SU-DHL-6 (cell line): ENCODE data around the gene SPSB1.

Source experiments
- H2AFZ ChIP-seq: fragments of 200-600 bp; sonication (generic); 2 replicates; pipeline ENCODE4 v1.6.1; 2014; ENCODE audit warnings: low read depth, mild to moderate bottlenecking, moderate library complexity, mixed read lengths, antibody characterized with exemption, low read length; ENCODE audit not compliant: severe bottlenecking
- H3F3A ChIP-seq: fragments of 200-600 bp; shearing (Covaris generic); 2 replicates; pipeline ENCODE4 v1.6.0; 2016; ENCODE audit warnings: antibody characterized with exemption, mild to moderate bottlenecking; ENCODE audit not compliant: insufficient read depth
- H3K27ac ChIP-seq: fragments of 200-600 bp; sonication (generic); 2 replicates; pipeline ENCODE4 v1.5.1; 2016; ENCODE audit warnings: low read depth, mild to moderate bottlenecking, low read length, moderate library complexity, mixed read lengths
- H3K27me3 ChIP-seq: fragments of 200-600 bp; sonication (generic), shearing (Covaris generic); 2 replicates; pipeline ENCODE4 v1.6.0; 2014; ENCODE audit warnings: mild to moderate bottlenecking, low read length
- H3K36me3 ChIP-seq: fragments of 200-600 bp; sonication (generic); 2 replicates; pipeline ENCODE4 v1.6.1; 2014; ENCODE audit warnings: mild to moderate bottlenecking, low read length, mixed read lengths
- H3K4me2 ChIP-seq: fragments of 300-600, 200-600 bp; shearing (Covaris generic), sonication (generic); 2 replicates; pipeline ENCODE4 v1.6.0; 2014; ENCODE audit warnings: low read length, low read depth, mild to moderate bottlenecking; ENCODE audit not compliant: poor library complexity, severe bottlenecking
- H3K4me3 ChIP-seq: fragments of 200-600 bp; sonication (generic); 2 replicates; pipeline ENCODE4 v1.5.1; 2014; ENCODE audit warnings: antibody characterized with exemption, low read length, mild to moderate bottlenecking, mixed read lengths; ENCODE audit not compliant: insufficient read depth, poor library complexity, severe bottlenecking
- H3K79me2 ChIP-seq: fragments of 200-600 bp; sonication (generic); 2 replicates; pipeline ENCODE4 v1.6.1; 2014; ENCODE audit warnings: mild to moderate bottlenecking, low read length, moderate library complexity; ENCODE audit not compliant: insufficient read depth
- H3K9ac ChIP-seq: fragments of 200-600 bp; sonication (generic); 2 replicates; pipeline ENCODE4 v1.7.0; 2014; ENCODE audit warnings: mild to moderate bottlenecking, low read length
- H3K9me2 ChIP-seq: fragments of 200-600 bp; sonication (generic); replicated peaks from 2 replicates; pipeline ENCODE4 v1.6.1; 2014; ENCODE audit warnings: low read length; ENCODE audit not compliant: insufficient read depth
- H3K9me3 ChIP-seq: fragments of 200-600 bp; sonication (generic); 2 replicates; pipeline ENCODE4 v1.6.1; 2014; ENCODE audit warnings: low read length, mixed read lengths; ENCODE audit not compliant: insufficient read depth
- H4K20me1 ChIP-seq: fragments of 200-600 bp; sonication (generic); 2 replicates; pipeline ENCODE4 v1.6.1; 2014; ENCODE audit warnings: low read depth, mild to moderate bottlenecking, antibody characterized with exemption, low read length, moderate library complexity, mixed read lengths
- EZH2phosphoT487 ChIP-seq: fragments of 200-600 bp; sonication (generic), shearing (Covaris generic); conservative IDR thresholded peaks from 2 replicates; pipeline ENCODE4 v1.6.1; 2018; ENCODE audit warnings: mild to moderate bottlenecking, antibody characterized with exemption, low read length, moderate library complexity, mixed read lengths
- TF ChIP-seq, protein P1 (sequence below): fragments of 200-600 bp; sonication (generic); IDR thresholded peaks from one replicate; pipeline ENCODE4 v1.5.1; 2017; ENCODE audit warnings: antibody characterized with exemption, mild to moderate bottlenecking, low read length, moderate library complexity; ENCODE audit not compliant: insufficient read depth, poor library complexity, severe bottlenecking

SPSB1 gene

DNA sequence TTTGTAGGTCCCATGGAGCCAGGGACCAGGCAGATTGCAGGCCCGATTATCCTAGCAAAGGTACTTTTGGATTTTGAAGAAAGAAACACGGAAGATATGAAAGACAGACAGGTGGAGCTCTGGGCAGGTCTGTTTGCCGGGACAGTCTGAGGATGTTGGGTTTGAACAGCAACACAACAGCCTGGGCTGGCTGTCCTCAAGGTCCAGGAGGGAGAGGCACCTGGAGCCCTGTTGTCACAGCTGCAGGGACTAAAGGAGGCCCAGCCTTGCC, 43.5 kb upstream of the SPSB1 start:
- no peaks in the 10 kb centered on the region for H4K20me1 ChIP-seq
- TF ChIP-seq, protein P1, sequence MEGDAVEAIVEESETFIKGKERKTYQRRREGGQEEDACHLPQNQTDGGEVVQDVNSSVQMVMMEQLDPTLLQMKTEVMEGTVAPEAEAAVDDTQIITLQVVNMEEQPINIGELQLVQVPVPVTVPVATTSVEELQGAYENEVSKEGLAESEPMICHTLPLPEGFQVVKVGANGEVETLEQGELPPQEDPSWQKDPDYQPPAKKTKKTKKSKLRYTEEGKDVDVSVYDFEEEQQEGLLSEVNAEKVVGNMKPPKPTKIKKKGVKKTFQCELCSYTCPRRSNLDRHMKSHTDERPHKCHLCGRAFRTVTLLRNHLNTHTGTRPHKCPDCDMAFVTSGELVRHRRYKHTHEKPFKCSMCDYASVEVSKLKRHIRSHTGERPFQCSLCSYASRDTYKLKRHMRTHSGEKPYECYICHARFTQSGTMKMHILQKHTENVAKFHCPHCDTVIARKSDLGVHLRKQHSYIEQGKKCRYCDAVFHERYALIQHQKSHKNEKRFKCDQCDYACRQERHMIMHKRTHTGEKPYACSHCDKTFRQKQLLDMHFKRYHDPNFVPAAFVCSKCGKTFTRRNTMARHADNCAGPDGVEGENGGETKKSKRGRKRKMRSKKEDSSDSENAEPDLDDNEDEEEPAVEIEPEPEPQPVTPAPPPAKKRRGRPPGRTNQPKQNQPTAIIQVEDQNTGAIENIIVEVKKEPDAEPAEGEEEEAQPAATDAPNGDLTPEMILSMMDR: no peak
- no peak for TF ChIP-seq EZH2phosphoT487
- H2AFZ ChIP-seq: no peak overlapping the region
- no peak overlapping the region for H3K4me2 ChIP-seq
- no peak overlapping the region for H3K4me3 ChIP-seq
- H3K27me3 ChIP-seq: no peaks in the 10 kb centered on the region
- H3K79me2 ChIP-seq: no peaks in the 10 kb centered on the region
- H3K9me2 ChIP-seq: no peaks in the 10 kb centered on the region
- H3K9ac ChIP-seq: no peak overlapping the region
- no peaks in the 10 kb centered on the region for H3K9me3 ChIP-seq
- H3F3A ChIP-seq: no peaks in the 10 kb centered on the region
- no peak overlapping the region for H3K27ac ChIP-seq
- no peaks in the 10 kb centered on the region for H3K36me3 ChIP-seq

DNA sequence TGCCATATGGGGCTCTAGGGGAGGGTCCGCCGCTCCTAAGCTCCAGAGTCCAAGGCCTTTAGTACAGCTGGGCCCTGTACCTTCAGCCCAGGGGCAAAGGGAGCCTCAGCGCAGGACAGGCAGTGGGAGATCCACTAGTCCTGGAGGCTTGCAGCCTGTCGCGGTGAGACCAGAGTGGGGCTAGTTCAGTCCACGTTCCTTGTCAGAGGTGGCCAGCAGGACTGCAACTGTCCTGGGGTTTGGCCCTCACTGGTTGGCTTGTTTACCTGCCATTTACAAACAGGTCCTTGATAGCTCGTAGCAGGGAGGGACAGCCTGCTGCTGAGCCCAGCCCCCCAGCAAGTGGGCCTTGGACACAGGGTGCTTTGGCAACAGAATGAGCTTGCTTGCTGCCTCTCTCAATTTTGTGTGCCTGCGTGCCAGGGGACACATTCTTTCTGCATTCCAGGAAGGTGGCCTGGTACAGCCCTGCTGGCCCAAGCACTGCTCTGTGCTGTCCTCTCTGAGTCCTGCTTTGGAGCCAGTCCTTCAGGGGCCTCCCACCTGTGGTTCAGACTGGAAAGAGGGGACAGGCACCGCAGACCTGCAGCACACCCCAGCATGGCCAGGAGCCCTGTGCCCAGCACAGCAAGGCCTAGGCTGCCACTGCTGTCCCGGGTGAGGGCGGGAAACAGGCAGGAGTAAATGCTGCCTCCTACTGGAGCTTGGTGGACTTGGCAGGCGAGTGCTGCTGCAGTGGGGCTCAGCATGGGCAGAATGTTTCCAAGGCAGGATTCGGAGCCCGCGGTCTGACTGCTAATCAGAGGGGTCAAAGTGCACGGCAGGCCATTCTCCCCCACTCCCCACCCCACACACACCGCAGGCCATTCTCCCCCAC, 42.9 kb upstream of the SPSB1 start:
- H2AFZ ChIP-seq: no peak overlapping the region
- H3K4me2 ChIP-seq: no peak overlapping the region
- no peaks in the 10 kb centered on the region for H3K79me2 ChIP-seq
- no peaks in the 10 kb centered on the region for H3K9me3 ChIP-seq
- H3K27me3 ChIP-seq: no peaks in the 10 kb centered on the region
- no peaks in the 10 kb centered on the region for H3K9me2 ChIP-seq
- TF ChIP-seq EZH2phosphoT487: no peak
- TF ChIP-seq, protein P1: no peak
- H3K9ac ChIP-seq: no peak overlapping the region
- no peak overlapping the region for H3K27ac ChIP-seq
- H4K20me1 ChIP-seq: no peaks in the 10 kb centered on the region
- no peak overlapping the region for H3K4me3 ChIP-seq
- no peaks in the 10 kb centered on the region for H3F3A ChIP-seq
- H3K36me3 ChIP-seq: no peaks in the 10 kb centered on the region

DNA sequence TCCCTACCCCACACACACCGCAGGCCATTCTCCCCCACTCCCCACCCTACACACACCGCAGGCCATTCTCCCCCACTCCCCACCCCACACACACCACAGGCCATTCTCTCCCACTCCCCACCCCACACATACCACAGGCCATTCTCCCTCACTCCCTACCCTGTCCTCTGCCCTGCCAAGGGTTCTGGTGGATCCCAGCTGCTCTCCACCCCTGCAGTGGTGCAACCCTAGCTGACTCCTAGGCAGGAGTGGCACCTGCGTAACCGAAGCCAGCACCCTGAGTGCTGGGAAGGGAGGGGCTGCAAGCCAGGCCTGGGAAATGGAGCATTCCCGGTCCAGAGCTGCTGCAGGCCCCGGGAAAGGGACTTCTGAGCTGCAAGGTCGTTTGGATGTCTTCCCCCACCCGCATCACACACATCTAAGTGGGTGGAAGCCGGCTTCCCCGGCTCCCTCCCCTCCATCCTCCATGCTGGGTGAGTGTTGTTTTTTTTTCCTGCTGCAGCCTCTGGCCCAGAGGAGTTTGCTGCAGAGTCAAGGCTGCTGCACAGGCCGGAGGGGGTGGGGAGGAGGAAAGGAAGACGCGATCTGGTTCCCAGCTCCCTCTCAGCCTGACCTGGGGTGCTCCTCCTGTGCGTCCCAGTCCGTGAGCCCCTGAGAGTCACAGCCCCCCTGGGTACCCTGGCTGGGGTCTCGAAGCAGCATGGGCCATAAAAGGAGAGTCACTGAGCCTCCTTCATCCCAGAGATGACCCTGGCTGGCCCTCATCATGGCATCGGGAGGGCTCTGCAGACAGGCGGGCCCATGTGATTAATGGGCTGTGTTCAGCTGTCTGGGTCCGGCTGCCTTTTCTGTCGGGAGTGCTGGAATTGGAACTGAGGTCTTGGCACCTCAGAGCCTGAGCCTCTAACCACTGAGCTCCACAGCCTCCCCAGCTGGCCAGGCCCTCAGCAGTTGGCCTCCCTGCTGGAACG, 42.0 kb upstream of the SPSB1 start:
- Histone ChIP-seq H2AFZ (no peak overlapping the region), H3K36me3 (no peaks in the 10 kb centered on the region), H3K9ac (no peak overlapping the region), H3K79me2 (no peaks in the 10 kb centered on the region), H4K20me1 (no peaks in the 10 kb centered on the region), H3K4me3 (no peak overlapping the region), H3K4me2 (no peak overlapping the region), H3K9me2 (no peaks in the 10 kb centered on the region), H3K27me3 (no peaks in the 10 kb centered on the region), H3K9me3 (no peaks in the 10 kb centered on the region), H3K27ac (no peak overlapping the region), H3F3A (no peaks in the 10 kb centered on the region)
- no peak for TF ChIP-seq EZH2phosphoT487
- TF ChIP-seq, protein P1: no peak
